ENCODE measurements around the gene TBC1D10B.

DNA sequence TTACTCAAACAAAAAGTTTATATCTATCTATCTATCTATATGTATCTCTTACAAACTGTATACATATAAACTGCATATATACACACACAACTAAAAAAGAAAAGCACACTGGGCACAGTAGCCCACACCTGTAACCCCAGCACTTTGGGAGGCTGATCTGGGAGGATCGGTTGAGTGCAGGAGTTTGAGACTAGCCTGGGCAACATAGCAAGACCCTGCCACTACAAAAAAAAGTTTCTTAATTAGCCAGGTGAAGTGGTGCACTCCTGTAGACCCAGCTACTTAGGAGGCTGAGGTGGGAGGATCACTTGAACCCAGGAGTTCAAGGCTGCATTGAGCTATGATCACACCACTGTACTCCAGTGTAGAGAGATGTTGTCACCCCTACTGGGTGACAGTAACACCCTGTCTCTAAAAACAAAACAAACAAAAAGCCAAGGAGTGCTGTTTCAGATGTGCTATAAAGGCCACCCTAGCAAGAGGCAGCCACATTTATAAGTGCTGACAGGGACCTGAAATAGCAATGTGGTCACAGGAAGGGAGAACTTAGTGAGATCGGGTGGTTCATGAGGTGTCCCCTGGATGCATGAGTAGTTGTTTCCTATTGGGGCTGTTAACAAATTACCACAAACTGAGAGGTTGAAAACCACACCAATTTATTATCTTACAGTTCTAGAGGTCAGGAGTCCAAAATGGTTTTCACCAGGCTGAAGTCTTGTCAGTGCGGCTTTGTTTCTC is 20.0 kb downstream of the TBC1D10B start:
- TF ChIP-seq CTCF (conservative IDR thresholded peaks at IDR 0.05 in 1 of 2, IDR thresholded peaks at IDR 0.05 in 1 of 2; ENCODE audit: extremely low read depth in 1 of 2, insufficient read depth in 1 of 2, low read depth in 1 of 2, low read length in 2 of 2) = no peak
- no peak for TF ChIP-seq EZH2 (IDR thresholded peaks at IDR 0.05; ENCODE audit: borderline replicate concordance, low read length)
